ENCODE results near the gene RELN.

- TF ChIP-seq, protein P1, sequence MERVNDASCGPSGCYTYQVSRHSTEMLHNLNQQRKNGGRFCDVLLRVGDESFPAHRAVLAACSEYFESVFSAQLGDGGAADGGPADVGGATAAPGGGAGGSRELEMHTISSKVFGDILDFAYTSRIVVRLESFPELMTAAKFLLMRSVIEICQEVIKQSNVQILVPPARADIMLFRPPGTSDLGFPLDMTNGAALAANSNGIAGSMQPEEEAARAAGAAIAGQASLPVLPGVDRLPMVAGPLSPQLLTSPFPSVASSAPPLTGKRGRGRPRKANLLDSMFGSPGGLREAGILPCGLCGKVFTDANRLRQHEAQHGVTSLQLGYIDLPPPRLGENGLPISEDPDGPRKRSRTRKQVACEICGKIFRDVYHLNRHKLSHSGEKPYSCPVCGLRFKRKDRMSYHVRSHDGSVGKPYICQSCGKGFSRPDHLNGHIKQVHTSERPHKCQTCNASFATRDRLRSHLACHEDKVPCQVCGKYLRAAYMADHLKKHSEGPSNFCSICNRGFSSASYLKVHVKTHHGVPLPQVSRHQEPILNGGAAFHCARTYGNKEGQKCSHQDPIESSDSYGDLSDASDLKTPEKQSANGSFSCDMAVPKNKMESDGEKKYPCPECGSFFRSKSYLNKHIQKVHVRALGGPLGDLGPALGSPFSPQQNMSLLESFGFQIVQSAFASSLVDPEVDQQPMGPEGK (CRISPR knock-in tag; IDR thresholded peaks at IDR 0.05; ENCODE audit: borderline replicate concordance): no peak
- TF ChIP-seq ZNF8 (CRISPR knock-in tag; IDR thresholded peaks at IDR 0.05): no peak
- no peak for TF ChIP-seq ZNF565 (CRISPR knock-in tag; conservative IDR thresholded peaks at IDR 0.05; ENCODE audit: low read depth)
- TF ChIP-seq, protein P2, sequence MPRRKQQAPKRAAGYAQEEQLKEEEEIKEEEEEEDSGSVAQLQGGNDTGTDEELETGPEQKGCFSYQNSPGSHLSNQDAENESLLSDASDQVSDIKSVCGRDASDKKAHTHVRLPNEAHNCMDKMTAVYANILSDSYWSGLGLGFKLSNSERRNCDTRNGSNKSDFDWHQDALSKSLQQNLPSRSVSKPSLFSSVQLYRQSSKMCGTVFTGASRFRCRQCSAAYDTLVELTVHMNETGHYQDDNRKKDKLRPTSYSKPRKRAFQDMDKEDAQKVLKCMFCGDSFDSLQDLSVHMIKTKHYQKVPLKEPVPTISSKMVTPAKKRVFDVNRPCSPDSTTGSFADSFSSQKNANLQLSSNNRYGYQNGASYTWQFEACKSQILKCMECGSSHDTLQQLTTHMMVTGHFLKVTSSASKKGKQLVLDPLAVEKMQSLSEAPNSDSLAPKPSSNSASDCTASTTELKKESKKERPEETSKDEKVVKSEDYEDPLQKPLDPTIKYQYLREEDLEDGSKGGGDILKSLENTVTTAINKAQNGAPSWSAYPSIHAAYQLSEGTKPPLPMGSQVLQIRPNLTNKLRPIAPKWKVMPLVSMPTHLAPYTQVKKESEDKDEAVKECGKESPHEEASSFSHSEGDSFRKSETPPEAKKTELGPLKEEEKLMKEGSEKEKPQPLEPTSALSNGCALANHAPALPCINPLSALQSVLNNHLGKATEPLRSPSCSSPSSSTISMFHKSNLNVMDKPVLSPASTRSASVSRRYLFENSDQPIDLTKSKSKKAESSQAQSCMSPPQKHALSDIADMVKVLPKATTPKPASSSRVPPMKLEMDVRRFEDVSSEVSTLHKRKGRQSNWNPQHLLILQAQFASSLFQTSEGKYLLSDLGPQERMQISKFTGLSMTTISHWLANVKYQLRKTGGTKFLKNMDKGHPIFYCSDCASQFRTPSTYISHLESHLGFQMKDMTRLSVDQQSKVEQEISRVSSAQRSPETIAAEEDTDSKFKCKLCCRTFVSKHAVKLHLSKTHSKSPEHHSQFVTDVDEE (CRISPR knock-in tag; IDR thresholded peaks at IDR 0.05): no peak
Observed at GRCh38 chr7:103784646-103785286, 204.7 kb downstream of the RELN start.

Measured in SK-N-SH treated with all-trans-retinoic acid at 6 μM for 48 hours (cell line).